Measurements from ENCODE around the gene RDH5.

Gene RDH5

GRCh38 chr12:55720071-55720564, at the start of gene RDH5:
RDH5 (plus strand) TSS chr12:55720393; CDS start chr12:55721185, 792 bp downstream.
- no peak for DNase-seq (ENCODE audit: low read depth)

- DNase-seq (ENCODE audit: low read depth): no peak
Measured at GRCh38 chr12:55671746-55672145, 48.4 kb upstream of the RDH5 start.

- no peak for DNase-seq (ENCODE audit: low read depth)
Measured at GRCh38 chr12:55673638-55674037, 46.6 kb upstream of the RDH5 start.

GRCh38 chr12:55675666-55676065, 44.5 kb upstream of the RDH5 start:
- no peak for DNase-seq (ENCODE audit: low read depth)

- DNase-seq (ENCODE audit: low read depth): no peak
Measured at GRCh38 chr12:55676707-55677106, 43.5 kb upstream of the RDH5 start.

GRCh38 chr12:55679691-55680090, 40.5 kb upstream of the RDH5 start:
- DNase-seq (ENCODE audit: low read depth): no peak

- peak; percentile 60 for DNase-seq (ENCODE audit: low read depth)
Measured at GRCh38 chr12:55681142-55682077, 38.8 kb upstream of the RDH5 start.

- no peak for DNase-seq (ENCODE audit: low read depth)
Measured at GRCh38 chr12:55682087-55682796, 38.0 kb upstream of the RDH5 start.

GRCh38 chr12:55683676-55684075, 36.5 kb upstream of the RDH5 start:
- no peak for DNase-seq (ENCODE audit: low read depth)

GRCh38 chr12:55684761-55685370, 35.3 kb upstream of the RDH5 start:
- no peak for DNase-seq (ENCODE audit: low read depth)

GRCh38 chr12:55685671-55686070, 34.5 kb upstream of the RDH5 start:
- DNase-seq (ENCODE audit: low read depth): no peak

GRCh38 chr12:55686366-55687010, 33.7 kb upstream of the RDH5 start:
- no peak for DNase-seq (ENCODE audit: low read depth)

GRCh38 chr12:55687746-55688145, 32.4 kb upstream of the RDH5 start:
- DNase-seq (ENCODE audit: low read depth): no peak

GRCh38 chr12:55688716-55689655, 31.2 kb upstream of the RDH5 start:
- DNase-seq (ENCODE audit: low read depth): no peak

- no peak for DNase-seq (ENCODE audit: low read depth)
Measured at GRCh38 chr12:55692631-55693322, 27.4 kb upstream of the RDH5 start.

- no peak for DNase-seq (ENCODE audit: low read depth)
Measured at GRCh38 chr12:55693323-55694187, 26.6 kb upstream of the RDH5 start.

GRCh38 chr12:55694188-55694515, 26.0 kb upstream of the RDH5 start:
- no peak for DNase-seq (ENCODE audit: low read depth)

GRCh38 chr12:55694651-55695050, 25.5 kb upstream of the RDH5 start:
- DNase-seq (ENCODE audit: low read depth): no peak

GRCh38 chr12:55695349-55695748, 24.8 kb upstream of the RDH5 start:
- no peak for DNase-seq (ENCODE audit: low read depth)
